ENCODE results near the gene TUBGCP6. TPM values are rescaled to one million over a fixed set of nuclear protein-coding genes. Genes with fewer than 3 reads are reported as not detected.

The TUBGCP6 gene
- 45.4 TPM for total RNA-seq

DNA sequence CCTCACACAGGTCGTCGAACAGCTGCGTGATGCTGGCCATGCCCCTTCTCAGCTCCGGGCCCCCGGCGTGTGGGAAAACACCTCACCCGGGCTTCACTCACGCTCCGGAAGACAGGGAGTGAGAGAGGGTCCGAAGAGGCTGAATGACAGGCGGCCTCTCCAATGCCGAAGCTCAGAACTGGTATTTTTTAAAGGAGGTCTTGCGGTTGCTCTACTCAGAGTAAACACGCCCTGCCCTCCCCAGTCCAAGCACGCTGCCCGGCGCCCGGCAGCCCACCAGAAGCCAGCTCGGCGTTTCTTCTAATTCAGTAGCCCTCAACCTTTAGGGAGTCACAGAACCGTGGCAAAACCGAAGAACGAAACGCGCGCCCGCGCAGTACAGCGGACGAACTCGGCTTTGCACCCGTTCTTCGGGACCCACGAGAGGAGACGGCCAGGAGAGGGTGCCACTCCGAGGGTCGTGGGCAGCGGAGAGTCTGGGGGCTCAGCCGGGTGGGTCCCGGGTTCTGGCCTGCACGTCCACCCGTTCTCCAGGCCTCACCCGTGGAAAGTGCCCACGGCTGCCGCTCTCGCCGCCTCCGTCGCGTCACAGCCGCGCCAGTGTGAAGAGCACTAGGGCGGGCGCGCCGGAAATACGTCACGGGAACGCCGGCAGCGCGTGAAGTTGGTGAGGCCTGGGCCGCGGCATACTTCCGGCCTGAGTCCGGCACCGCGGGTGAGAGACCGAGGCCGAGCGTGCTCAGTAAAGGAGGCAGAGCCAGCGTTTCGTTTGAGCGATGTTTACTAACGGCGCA, at the start of gene TUBGCP6:
TSS of gene TUBGCP6 (minus strand) at position 604 of the 794 bp plus-strand sequence. CDS start at position 40, 564 bp downstream.
- intact Hi-C loops (cut with DNase I) = no loop called here
- H3K36me3 ChIP-seq = peaks cover 0 to 10% of the 10 kb centered on the region in 2 donors
- H3K9me3 ChIP-seq = no peaks in the 10 kb centered on the region
- H3K27ac ChIP-seq = peak within 1 kb of the TSS; percentile 85
- peak in 1 of 2 donors; percentile 93 for DNase-seq (ENCODE audit: extremely low spot score in 2 of 2)
- TF ChIP-seq CTCF (IDR thresholded peaks at IDR 0.05) = peak in 1 of 3 experiments; percentile 35
- TF ChIP-seq POLR2A (IDR thresholded peaks at IDR 0.05) = peak in 1 of 2 donors; percentile 48
- peak; percentile 94 to 95 for TF ChIP-seq POLR2AphosphoS5 (IDR thresholded peaks at IDR 0.05; ENCODE audit: insufficient read depth in 1 of 2, low read depth in 1 of 2)
- H3K27me3 ChIP-seq = no peaks in the 10 kb centered on the region
- peaks cover 75% of the 10 kb centered on the region for H3K4me1 ChIP-seq
- peak within 1 kb of the TSS; percentile 62 to 76 for H3K4me3 ChIP-seq

DNA sequence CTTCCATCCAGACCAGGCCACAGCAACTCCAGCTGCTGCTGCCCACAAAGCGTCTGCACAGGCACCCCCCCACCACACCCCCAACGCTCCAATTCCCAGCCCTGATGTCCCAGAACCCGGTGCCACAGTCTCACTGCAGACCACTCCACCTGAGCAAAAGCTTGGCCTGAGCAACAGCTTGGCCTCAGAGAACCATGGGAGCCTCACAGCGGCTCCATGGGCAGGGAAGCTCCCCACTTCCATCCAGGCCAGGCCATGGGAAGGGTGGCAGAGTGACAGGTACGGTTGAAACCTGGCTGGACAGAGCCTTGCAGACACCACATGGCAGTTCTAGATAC, 49.5 kb upstream of the TUBGCP6 start:
- H3K27me3 ChIP-seq = no peaks in the 10 kb centered on the region
- H3K27ac ChIP-seq = peak overlapping the region; percentile 81
- peaks cover 78% of the 10 kb centered on the region for H3K4me1 ChIP-seq
- intact Hi-C loops (cut with DNase I) = no loop called here
- no peak for DNase-seq (ENCODE audit: extremely low spot score in 2 of 2)
- TF ChIP-seq CTCF (IDR thresholded peaks at IDR 0.05) (no peak), POLR2AphosphoS5 (IDR thresholded peaks at IDR 0.05; ENCODE audit: insufficient read depth in 1 of 2, low read depth in 1 of 2) (no peak), POLR2A (IDR thresholded peaks at IDR 0.05) (no peak)
- no peak overlapping the region for H3K4me3 ChIP-seq
- H3K36me3 ChIP-seq = peaks cover 0 to 12% of the 10 kb centered on the region in 2 donors
- H3K9me3 ChIP-seq = no peaks in the 10 kb centered on the region

- Histone ChIP-seq H3K36me3 (peaks cover 0 to 18% of the 10 kb centered on the region in 2 donors), H3K4me1 (peaks cover 71% of the 10 kb centered on the region), H3K27ac (peak overlapping the region; percentile 81), H3K9me3 (no peaks in the 10 kb centered on the region), H3K27me3 (no peaks in the 10 kb centered on the region), H3K4me3 (peak overlapping the region; percentile 32 to 43)
- no peak for DNase-seq (ENCODE audit: extremely low spot score in 2 of 2)
- intact Hi-C loops (cut with DNase I) = no loop called here
- TF ChIP-seq CTCF (IDR thresholded peaks at IDR 0.05) = no peak
- no peak for TF ChIP-seq POLR2A (IDR thresholded peaks at IDR 0.05)
- peak; percentile 18 to 36 for TF ChIP-seq POLR2AphosphoS5 (IDR thresholded peaks at IDR 0.05; ENCODE audit: insufficient read depth in 1 of 2, low read depth in 1 of 2)
Measured at GRCh38 chr22:50293441-50294318, 48.9 kb upstream of the TUBGCP6 start.

- no peak for DNase-seq (ENCODE audit: extremely low spot score in 2 of 2)
- H3K36me3 ChIP-seq = peaks cover 0 to 26% of the 10 kb centered on the region in 2 donors
- H3K9me3 ChIP-seq = no peaks in the 10 kb centered on the region
- intact Hi-C loops (cut with DNase I) = no loop called here
- peak in 1 of 2 donors; percentile 6 for TF ChIP-seq POLR2AphosphoS5 (IDR thresholded peaks at IDR 0.05; ENCODE audit: insufficient read depth in 1 of 2, low read depth in 1 of 2)
- no peak for TF ChIP-seq CTCF (IDR thresholded peaks at IDR 0.05)
- peaks cover 63% of the 10 kb centered on the region for H3K4me1 ChIP-seq
- H3K4me3 ChIP-seq = peak overlapping the region; percentile 32 to 43
- peak overlapping the region; percentile 81 for H3K27ac ChIP-seq
- no peaks in the 10 kb centered on the region for H3K27me3 ChIP-seq
Measured at GRCh38 chr22:50292643-50293440, 48.0 kb upstream of the TUBGCP6 start.
